PC-3 (cell line): ENCODE measurements around the gene GRIN3A. TPM values are rescaled to one million over a fixed set of nuclear protein-coding genes. Genes with fewer than 3 reads are reported as not detected.

Experiments used
- ATAC-seq: fragments of 200-7000 bp; cut with Tn5 transposase; 2 replicates; pipeline ENCODE4 v1.9.1; 2020; ENCODE audit warnings: mild to moderate bottlenecking, moderate library complexity
- BruUV-seq: library from RNA; stranded (reverse); fragments of 400-500 nt; replicated peaks from 2 replicates; lab custom pipeline; 2021; lab: Mats Ljungman, UMichigan
- CTCF ChIA-PET: fragments of 300-600 bp; sonication (Branson Sonifier 250); formaldehyde crosslinking; loops from one replicate; lab custom pipeline; 2022; ENCODE audit warnings: antibody characterized with exemption; lab: Charles Lee
- POLR2A ChIA-PET: fragments of 300-600 bp; sonication (Branson Sonifier 250); formaldehyde crosslinking; loops from one replicate; lab custom pipeline; 2022; ENCODE audit warnings: antibody characterized with exemption; ENCODE audit not compliant: unreplicated experiment; lab: Charles Lee
- DNase-seq: peaks from one replicate; pipeline ENCODE4 v3.0.0-alpha.2; 2015
- H2AFZ ChIP-seq: fragments of 300-600 bp; sonication (generic); 2 replicates; pipeline ENCODE4 v1.6.0; 2016; ENCODE audit warnings: antibody characterized with exemption, low read length
- H3F3A ChIP-seq: fragments of 300-600 bp; sonication (generic); one replicate; pipeline ENCODE4 v1.6.0; 2017; ENCODE audit warnings: antibody characterized with exemption, low read length, control low read depth, mild to moderate bottlenecking; ENCODE audit not compliant: unreplicated experiment
- H3K27ac ChIP-seq: fragments of 300-600 bp; sonication (generic); 2 replicates; pipeline ENCODE4 v1.5.1; 2016; ENCODE audit warnings: mild to moderate bottlenecking, low read length
- H3K27me3 ChIP-seq: fragments of 300-600 bp; sonication (generic); 2 replicates; pipeline ENCODE4 v1.6.1; 2016; ENCODE audit warnings: low read length, mixed read lengths
- H3K36me3 ChIP-seq: fragments of 300-600 bp; sonication (generic); 2 replicates; pipeline ENCODE4 v1.6.1; 2016; ENCODE audit warnings: low read depth, mixed run types, low read length, mixed read lengths
- H3K4me1 ChIP-seq: fragments of 300-600 bp; sonication (generic); 2 replicates; pipeline ENCODE4 v1.5.1; 2016; ENCODE audit warnings: low read length; ENCODE audit not compliant: insufficient read depth
- H3K4me2 ChIP-seq: fragments of 300-600 bp; sonication (generic); 2 replicates; pipeline ENCODE4 v1.6.0; 2016; ENCODE audit warnings: low read length
- H3K4me3 ChIP-seq: fragments of 300-600 bp; sonication (generic); 2 replicates; pipeline ENCODE4 v1.5.1; 2016; ENCODE audit warnings: mild to moderate bottlenecking, low read length, mixed read lengths
- H3K79me2 ChIP-seq: fragments of 300-600 bp; sonication (generic); 2 replicates; pipeline ENCODE4 v1.6.1; 2017; ENCODE audit warnings: low read length, mixed read lengths
- H3K9ac ChIP-seq: fragments of 300-600 bp; sonication (generic); 2 replicates; pipeline ENCODE4 v1.6.0; 2016; ENCODE audit warnings: mild to moderate bottlenecking, low read length
- H3K9me2 ChIP-seq: fragments of 300-600 bp; sonication (generic); replicated peaks from 2 replicates; pipeline ENCODE4 v1.6.1; 2016; ENCODE audit warnings: mixed run types, low read length, mixed read lengths
- H3K9me3 ChIP-seq: fragments of 300-600 bp; sonication (generic); 2 replicates; pipeline ENCODE4 v1.6.1; 2016; ENCODE audit warnings: low read length, mixed read lengths
- H4K20me1 ChIP-seq: fragments of 300-600 bp; sonication (generic); 2 replicates; pipeline ENCODE4 v1.6.1; 2016; ENCODE audit warnings: low read length, mixed read lengths
- EZH2 ChIP-seq: fragments of 300-600 bp; sonication (generic); IDR thresholded peaks from one replicate; pipeline ENCODE4 v1.6.1; 2017; ENCODE audit warnings: antibody characterized with exemption, mild to moderate bottlenecking, low read length; ENCODE audit not compliant: unreplicated experiment
- EZH2phosphoT487 ChIP-seq: fragments of 300-600 bp; sonication (generic); IDR thresholded peaks from 2 replicates; pipeline ENCODE4 v1.6.1; 2018; ENCODE audit warnings: mild to moderate bottlenecking, antibody characterized with exemption, low read length, borderline replicate concordance
- intact Hi-C: fragments of 100-400 bp; cut with micrococcal nuclease; formaldehyde crosslinking; loops from 2 replicates; pipeline ENCODE4 v1.9.0; 2023
- total RNA-seq: library from RNA; depleted of rRNA; stranded (reverse); fragments of >200 nt; gene quantifications from 2 replicates; pipeline ENCODE4 v1.2.3, GENCODE V29; 2014
- TF ChIP-seq, protein P1 (sequence below): fragments of 300-600 bp; sonication (generic); conservative IDR thresholded peaks from 2 replicates; pipeline ENCODE4 v1.5.1; 2017; ENCODE audit warnings: antibody characterized with exemption, low read depth, mild to moderate bottlenecking, low read length

The GRIN3A gene
- total RNA-seq, 1 experiment from 2014 or later = not detected

DNA sequence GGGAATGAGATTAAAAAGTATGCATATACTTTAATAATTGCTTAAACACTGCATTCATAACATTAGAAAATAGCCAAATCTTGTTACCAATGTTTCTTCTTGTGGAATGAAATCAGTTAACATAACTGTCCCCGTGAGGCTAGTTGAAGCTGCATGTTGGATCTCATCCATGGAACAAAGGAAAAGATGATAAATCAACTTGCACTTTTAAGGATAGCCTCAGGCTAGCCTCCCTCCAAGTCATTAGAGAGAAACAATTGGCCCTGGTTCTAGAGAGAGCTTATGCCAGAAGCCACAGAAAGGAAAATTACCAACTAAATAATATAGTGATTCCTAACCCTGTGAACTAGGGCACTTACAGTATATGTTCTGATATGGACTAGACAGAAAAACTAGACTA, 66.9 kb downstream of the GRIN3A start:
- ATAC-seq (no peak), DNase-seq (no peak)
- ChIA-PET CTCF (no interaction called here), POLR2A (no interaction called here)
- Histone ChIP-seq H3F3A (no peaks in the 10 kb centered on the region), H3K9me2 (no peaks in the 10 kb centered on the region), H3K79me2 (no peaks in the 10 kb centered on the region), H3K4me3 (no peak overlapping the region), H3K4me2 (no peak overlapping the region), H3K36me3 (no peaks in the 10 kb centered on the region), H2AFZ (no peak overlapping the region), H3K4me1 (no peaks in the 10 kb centered on the region), H3K9me3 (no peaks in the 10 kb centered on the region), H4K20me1 (no peaks in the 10 kb centered on the region), H3K27ac (no peak overlapping the region), H3K9ac (no peak overlapping the region), H3K27me3 (no peaks in the 10 kb centered on the region)
- TF ChIP-seq EZH2 (no peak), EZH2phosphoT487 (no peak)
- TF ChIP-seq, protein P1, sequence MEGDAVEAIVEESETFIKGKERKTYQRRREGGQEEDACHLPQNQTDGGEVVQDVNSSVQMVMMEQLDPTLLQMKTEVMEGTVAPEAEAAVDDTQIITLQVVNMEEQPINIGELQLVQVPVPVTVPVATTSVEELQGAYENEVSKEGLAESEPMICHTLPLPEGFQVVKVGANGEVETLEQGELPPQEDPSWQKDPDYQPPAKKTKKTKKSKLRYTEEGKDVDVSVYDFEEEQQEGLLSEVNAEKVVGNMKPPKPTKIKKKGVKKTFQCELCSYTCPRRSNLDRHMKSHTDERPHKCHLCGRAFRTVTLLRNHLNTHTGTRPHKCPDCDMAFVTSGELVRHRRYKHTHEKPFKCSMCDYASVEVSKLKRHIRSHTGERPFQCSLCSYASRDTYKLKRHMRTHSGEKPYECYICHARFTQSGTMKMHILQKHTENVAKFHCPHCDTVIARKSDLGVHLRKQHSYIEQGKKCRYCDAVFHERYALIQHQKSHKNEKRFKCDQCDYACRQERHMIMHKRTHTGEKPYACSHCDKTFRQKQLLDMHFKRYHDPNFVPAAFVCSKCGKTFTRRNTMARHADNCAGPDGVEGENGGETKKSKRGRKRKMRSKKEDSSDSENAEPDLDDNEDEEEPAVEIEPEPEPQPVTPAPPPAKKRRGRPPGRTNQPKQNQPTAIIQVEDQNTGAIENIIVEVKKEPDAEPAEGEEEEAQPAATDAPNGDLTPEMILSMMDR = no peak
- intact Hi-C loops = no loop called here
- BruUV-seq = no TSS peak

DNA sequence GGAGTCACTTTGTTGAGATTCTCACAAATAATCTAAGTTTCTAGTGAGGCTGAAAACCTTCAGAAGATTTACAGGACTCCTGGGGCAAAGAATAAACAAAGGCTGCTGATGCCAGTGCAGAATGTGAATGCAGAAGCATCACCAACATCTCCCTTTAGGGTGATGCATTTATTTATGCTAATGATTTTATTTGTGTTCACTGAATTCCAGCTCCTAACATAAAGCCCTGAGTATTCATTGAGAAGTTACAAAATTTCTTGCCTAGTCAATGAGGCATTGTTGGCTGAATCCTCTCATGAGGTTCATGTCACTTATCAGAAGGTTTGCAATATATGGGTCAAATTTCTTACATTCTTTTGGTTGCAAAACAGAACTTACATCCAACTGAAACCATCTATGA, 70.0 kb downstream of the GRIN3A start:
- ChIA-PET CTCF (no interaction called here), POLR2A (no interaction called here)
- H2AFZ ChIP-seq = no peak overlapping the region

DNA sequence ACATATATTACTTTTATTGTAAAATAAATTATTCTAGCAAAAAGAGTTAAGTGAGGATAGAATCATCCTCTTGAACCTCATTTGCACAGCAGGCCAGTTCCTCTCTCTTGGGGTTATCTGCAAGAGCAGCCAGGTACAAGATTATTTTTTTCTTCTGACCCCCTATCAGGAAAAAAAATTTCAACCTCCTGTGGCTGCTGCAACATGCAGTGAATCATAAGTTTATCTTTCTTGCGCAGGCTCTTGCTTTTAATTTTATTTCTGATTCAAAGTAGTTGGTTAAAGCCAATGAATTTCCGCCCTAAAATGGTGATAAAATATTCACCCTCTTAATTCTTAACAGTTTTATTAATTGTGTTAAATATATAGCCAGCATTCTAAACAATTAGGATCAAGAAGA, 74.0 kb downstream of the GRIN3A start:
- no TSS peak for BruUV-seq
- Histone ChIP-seq H3F3A (no peaks in the 10 kb centered on the region), H3K79me2 (no peaks in the 10 kb centered on the region), H4K20me1 (no peaks in the 10 kb centered on the region), H3K27me3 (no peaks in the 10 kb centered on the region), H2AFZ (no peak overlapping the region), H3K4me3 (no peak overlapping the region), H3K9me2 (no peaks in the 10 kb centered on the region), H3K27ac (no peak overlapping the region), H3K9me3 (no peaks in the 10 kb centered on the region), H3K4me2 (no peak overlapping the region), H3K4me1 (no peaks in the 10 kb centered on the region), H3K9ac (no peak overlapping the region), H3K36me3 (no peaks in the 10 kb centered on the region)
- DNase-seq (no peak), ATAC-seq (no peak)
- intact Hi-C loops = no loop called here
- CTCF ChIA-PET = no interaction called here
- POLR2A ChIA-PET = no interaction called here
- TF ChIP-seq, protein P1 = no peak

More for the DNA sequence above, 70.0 kb downstream of the GRIN3A start:
- no peaks in the 10 kb centered on the region for H3K4me1 ChIP-seq
- H3K9me3 ChIP-seq = no peaks in the 10 kb centered on the region
- H3K4me3 ChIP-seq = no peak overlapping the region
- no peaks in the 10 kb centered on the region for H3K27me3 ChIP-seq
- TF ChIP-seq EZH2 (no peak), EZH2phosphoT487 (no peak)
- TF ChIP-seq, protein P1 = no peak
- H4K20me1 ChIP-seq = no peaks in the 10 kb centered on the region
- no peak overlapping the region for H3K9ac ChIP-seq
- no peak overlapping the region for H3K4me2 ChIP-seq
- H3K9me2 ChIP-seq = no peaks in the 10 kb centered on the region
- no TSS peak for BruUV-seq
- intact Hi-C loops = no loop called here
- H3K27ac ChIP-seq = no peak overlapping the region
- ATAC-seq (no peak), DNase-seq (no peak)
- H3K36me3 ChIP-seq = no peaks in the 10 kb centered on the region
- H3F3A ChIP-seq = no peaks in the 10 kb centered on the region
- H3K79me2 ChIP-seq = no peaks in the 10 kb centered on the region
